Mesenchymal stem cell (in vitro differentiated cells and primary cell): Measurements from ENCODE around the gene FAM117A.
"Not testable (repeated sequence)": the region's sequence is repeated elsewhere in the genome, so short reads cannot be mapped to it uniquely, and the experiment has no call there.

Source experiments
- DNase-seq: peaks from one replicate; pipeline ENCODE4 v3.0.0-alpha.2; 2013
- H2AFZ ChIP-seq: one replicate; pipeline ENCODE4 v1.6.1; 2013; ENCODE audit warnings: low read depth, mild to moderate bottlenecking, control low read depth, inconsistent platforms, low read length, moderate library complexity
- H2AK5ac ChIP-seq: 2 replicates; pipeline ENCODE4 v1.6.1; 2013; ENCODE audit warnings: low read length, moderate library complexity, mild to moderate bottlenecking, inconsistent platforms; ENCODE audit not compliant: severe bottlenecking
- H2BK120ac ChIP-seq: one replicate; pipeline ENCODE4 v1.6.1; 2013; ENCODE audit warnings: low read depth, mild to moderate bottlenecking, inconsistent platforms, low read length, moderate library complexity
- H2BK12ac ChIP-seq, 2 experiments: one replicate each; pipeline ENCODE4 v1.6.1; 2013; ENCODE audit warnings: inconsistent platforms in 2 of 2, low read length in 2 of 2, mild to moderate bottlenecking in 2 of 2, moderate library complexity in 2 of 2, control low read depth in 1 of 2
- H2BK15ac ChIP-seq: one replicate; pipeline ENCODE4 v1.6.1; 2013; ENCODE audit warnings: mild to moderate bottlenecking, low read depth, inconsistent platforms; ENCODE audit not compliant: poor library complexity, severe bottlenecking
- H2BK5ac ChIP-seq: 2 replicates; pipeline ENCODE4 v1.6.1; 2013; ENCODE audit warnings: low read depth, mild to moderate bottlenecking, low read length, control low read depth, inconsistent platforms; ENCODE audit not compliant: poor library complexity, severe bottlenecking
- H3K14ac ChIP-seq, 2 experiments: one replicate each; pipeline ENCODE4 v1.6.1; 2013; ENCODE audit warnings: inconsistent platforms in 2 of 2, low read length in 2 of 2, control low read depth in 1 of 2, mild to moderate bottlenecking in 1 of 2, moderate library complexity in 1 of 2
- H3K18ac ChIP-seq, 2 experiments: one replicate each; pipeline ENCODE4 v1.6.1; 2013; ENCODE audit warnings: inconsistent platforms in 2 of 2, low read length in 2 of 2, control low read depth in 1 of 2, low read depth in 1 of 2, mild to moderate bottlenecking in 1 of 2
- H3K23ac ChIP-seq, 2 experiments: one replicate each; pipeline ENCODE4 v1.6.1; 2013; ENCODE audit warnings: inconsistent platforms in 2 of 2, low read length in 2 of 2, mild to moderate bottlenecking in 2 of 2, moderate library complexity in 2 of 2, control low read depth in 1 of 2
- H3K27ac ChIP-seq: 2 replicates; pipeline ENCODE4 v1.5.1; 2013; ENCODE audit warnings: mild to moderate bottlenecking, moderate library complexity, low read length, control low read depth, inconsistent platforms; ENCODE audit not compliant: poor library complexity, severe bottlenecking
- H3K27me3 ChIP-seq, 2 experiments: 2 replicates each; pipeline versions ENCODE4 v1.6.1 to v1.7.0; 2013; ENCODE audit warnings: low read length in 2 of 2, mild to moderate bottlenecking in 2 of 2, moderate library complexity in 2 of 2, control low read depth in 1 of 2, inconsistent platforms in 1 of 2; ENCODE audit not compliant: control insufficient read depth in 1 of 2, insufficient read depth in 1 of 2
- H3K36me3 ChIP-seq, 2 experiments: 2 replicates each; pipeline versions ENCODE4 v1.6.1 to v1.7.0; 2013; ENCODE audit warnings: low read length in 2 of 2, control low read depth in 1 of 2, inconsistent platforms in 1 of 2, low read depth in 1 of 2, mild to moderate bottlenecking in 1 of 2; ENCODE audit not compliant: insufficient read depth in 2 of 2, control insufficient read depth in 1 of 2
- H3K4ac ChIP-seq, 2 experiments: one replicate each; pipeline ENCODE4 v1.6.1; 2013; ENCODE audit warnings: inconsistent platforms in 2 of 2, low read length in 2 of 2, mild to moderate bottlenecking in 2 of 2, moderate library complexity in 2 of 2, control low read depth in 1 of 2, low read depth in 1 of 2
- H3K4me1 ChIP-seq: 2 replicates; pipeline ENCODE4 v1.6.1; 2013; ENCODE audit warnings: low read depth, low read length, control low read depth; ENCODE audit not compliant: control insufficient read depth, insufficient read depth
- H3K4me2 ChIP-seq: 2 replicates; pipeline ENCODE4 v1.6.1; 2013; ENCODE audit warnings: low read length, mild to moderate bottlenecking, inconsistent platforms; ENCODE audit not compliant: poor library complexity, severe bottlenecking
- H3K4me3 ChIP-seq, 2 experiments: 2 replicates each; pipeline versions ENCODE4 v1.5.1 to v1.7.0; 2013; ENCODE audit warnings: low read length in 2 of 2, mild to moderate bottlenecking in 2 of 2, control low read depth in 1 of 2, low read depth in 1 of 2; ENCODE audit not compliant: insufficient read depth in 1 of 2
- H3K79me1 ChIP-seq: replicated peaks from 2 replicates; pipeline ENCODE4 v1.6.1; 2013; ENCODE audit warnings: mild to moderate bottlenecking, control low read depth, low read length, inconsistent platforms; ENCODE audit not compliant: poor library complexity, severe bottlenecking
- H3K9ac ChIP-seq: 2 replicates; pipeline ENCODE4 v1.7.0; 2013; ENCODE audit warnings: mild to moderate bottlenecking, low read length, moderate library complexity
- H3K9me3 ChIP-seq: 2 replicates; pipeline ENCODE4 v1.7.0; 2013; ENCODE audit warnings: mild to moderate bottlenecking, low read length; ENCODE audit not compliant: control insufficient read depth
- H4K8ac ChIP-seq: one replicate; pipeline ENCODE4 v1.6.1; 2013; ENCODE audit warnings: inconsistent platforms, mild to moderate bottlenecking, low read length, moderate library complexity
- H4K91ac ChIP-seq: one replicate; pipeline ENCODE4 v1.6.1; 2013; ENCODE audit warnings: mild to moderate bottlenecking, low read length, inconsistent platforms
- WGBS: methylation state at CpG from one replicate; pipeline ENCODE4 v1.1.7; 2013; ENCODE audit warnings: mixed read lengths; 5-methylcytosine and 5-hydroxymethylcytosine counted together

Gene FAM117A

GRCh38 chr17:49758464-49759010 lies 5.4 kb downstream of the FAM117A start:
- not testable (repeated sequence) for H2BK15ac ChIP-seq, H2BK120ac ChIP-seq, H3K14ac ChIP-seq, H4K91ac ChIP-seq, H3K27me3 ChIP-seq, H3K4me2 ChIP-seq, DNase-seq, H3K9me3 ChIP-seq, H3K36me3 ChIP-seq, H2AFZ ChIP-seq, H3K4ac ChIP-seq, H2AK5ac ChIP-seq, H2BK5ac ChIP-seq, H3K23ac ChIP-seq, H4K8ac ChIP-seq, H3K4me3 ChIP-seq, H2BK12ac ChIP-seq, H3K4me1 ChIP-seq, H3K27ac ChIP-seq, H3K18ac ChIP-seq, H3K9ac ChIP-seq
- H3K79me1 ChIP-seq: peaks cover 32% of the 10 kb centered on the region
- WGBS: 88% methylated on average over 3 of the region's 8 CpGs

GRCh38 chr17:49757151-49757777 lies 6.7 kb downstream of the FAM117A start:
- Histone ChIP-seq H2BK15ac (no peak overlapping the region), H3K9me3 (no peaks in the 10 kb centered on the region), H3K4me2 (no peak overlapping the region), H2AK5ac (no peak overlapping the region), H3K4me1 (no peaks in the 10 kb centered on the region), H3K4me3 (no peak overlapping the region), H3K27me3 (no peaks in the 10 kb centered on the region), H4K91ac (no peak overlapping the region), H2AFZ (no peak overlapping the region), H2BK120ac (no peak overlapping the region), H3K9ac (no peak overlapping the region), H3K36me3 (no peaks in the 10 kb centered on the region), H3K23ac (no peak overlapping the region), H3K79me1 (peaks cover 33% of the 10 kb centered on the region), H3K4ac (no peak overlapping the region), H4K8ac (no peak overlapping the region), H3K14ac (no peak overlapping the region), H2BK12ac (no peak overlapping the region), H2BK5ac (no peak overlapping the region), H3K18ac (no peak overlapping the region), H3K27ac (no peak overlapping the region)
- WGBS: 91% methylated on average over 3 of the region's 6 CpGs
- DNase-seq: no peak

DNA sequence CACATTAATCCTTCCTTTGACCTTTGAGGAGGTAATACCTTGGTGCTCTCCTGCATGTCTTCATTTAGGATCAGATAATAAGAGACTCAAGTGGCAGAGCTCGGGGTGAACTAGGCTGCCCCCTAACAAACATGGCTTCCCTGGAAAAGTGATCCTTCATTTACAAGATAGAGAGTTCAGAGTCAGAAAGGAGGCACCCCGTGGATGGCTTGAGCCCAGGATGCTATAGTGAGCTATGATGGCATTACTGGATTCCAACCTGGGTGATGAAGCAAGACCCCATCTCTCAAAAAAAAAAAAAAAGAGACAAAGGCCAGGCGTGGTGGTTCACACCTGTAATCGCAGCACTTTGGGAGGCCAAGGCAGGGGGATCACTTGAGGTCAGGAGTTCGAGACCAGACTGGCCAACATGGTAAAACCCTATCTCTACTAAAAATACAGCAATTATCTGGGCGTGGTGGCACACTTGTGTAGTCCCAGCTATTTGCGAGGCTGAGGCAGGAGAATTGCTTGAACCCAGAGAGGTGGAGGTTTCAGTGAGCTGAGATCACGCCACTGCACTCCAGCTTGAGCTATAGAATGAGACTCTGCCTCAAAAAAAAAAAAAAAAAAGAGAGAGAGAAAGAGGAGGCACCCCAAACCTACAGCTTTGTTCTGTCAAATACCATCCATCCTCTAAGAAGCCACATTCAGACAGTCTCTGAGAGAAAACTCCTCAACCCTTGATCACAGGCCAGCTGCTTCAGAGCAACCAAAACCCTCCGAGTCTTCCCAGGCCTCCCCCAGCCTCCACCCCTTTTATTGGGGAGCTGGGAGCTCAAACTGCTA lies 7.4 kb downstream of the FAM117A start:
- Histone ChIP-seq H3K4me1 (no peaks in the 10 kb centered on the region), H3K36me3 (no peaks in the 10 kb centered on the region), H4K91ac (no peak overlapping the region), H3K14ac (no peak overlapping the region), H2BK120ac (no peak overlapping the region), H2AK5ac (no peak overlapping the region), H3K4me3 (no peak overlapping the region), H3K18ac (no peak overlapping the region), H3K9me3 (no peaks in the 10 kb centered on the region), H2AFZ (no peak overlapping the region), H2BK15ac (no peak overlapping the region), H4K8ac (no peak overlapping the region), H3K9ac (no peak overlapping the region), H2BK5ac (no peak overlapping the region), H3K4me2 (no peak overlapping the region), H2BK12ac (no peak overlapping the region), H3K23ac (no peak overlapping the region), H3K4ac (no peak overlapping the region), H3K79me1 (peaks cover 34% of the 10 kb centered on the region), H3K27me3 (no peaks in the 10 kb centered on the region), H3K27ac (no peak overlapping the region)
- DNase-seq: no peak
- WGBS: 87% methylated on average over 5 of the region's 9 CpGs

GRCh38 chr17:49755663-49756283 lies 8.2 kb downstream of the FAM117A start:
- Histone ChIP-seq H2BK15ac (no peak overlapping the region), H3K9me3 (no peaks in the 10 kb centered on the region), H3K36me3 (no peaks in the 10 kb centered on the region), H4K91ac (no peak overlapping the region), H2BK120ac (no peak overlapping the region), H4K8ac (no peak overlapping the region), H3K27me3 (no peaks in the 10 kb centered on the region), H3K4me2 (no peak overlapping the region), H3K14ac (no peak overlapping the region), H3K4me3 (no peak overlapping the region), H2BK5ac (no peak overlapping the region), H2BK12ac (no peak overlapping the region), H2AK5ac (no peak overlapping the region), H3K4ac (no peak overlapping the region), H3K4me1 (no peaks in the 10 kb centered on the region), H3K9ac (no peak overlapping the region), H3K79me1 (peaks cover 29% of the 10 kb centered on the region), H3K18ac (no peak overlapping the region), H2AFZ (no peak overlapping the region), H3K27ac (no peak overlapping the region), H3K23ac (no peak overlapping the region)
- DNase-seq: no peak
- WGBS: 92% methylated on average over 3 of the region's 4 CpGs
